ENCODE results near the gene RUNX2. TPM values are rescaled to one million over a fixed set of nuclear protein-coding genes. Genes with fewer than 3 reads are reported as not detected.

Gene RUNX2
- total RNA-seq, 1 donor from 2014 or later: 0.09 TPM

DNA sequence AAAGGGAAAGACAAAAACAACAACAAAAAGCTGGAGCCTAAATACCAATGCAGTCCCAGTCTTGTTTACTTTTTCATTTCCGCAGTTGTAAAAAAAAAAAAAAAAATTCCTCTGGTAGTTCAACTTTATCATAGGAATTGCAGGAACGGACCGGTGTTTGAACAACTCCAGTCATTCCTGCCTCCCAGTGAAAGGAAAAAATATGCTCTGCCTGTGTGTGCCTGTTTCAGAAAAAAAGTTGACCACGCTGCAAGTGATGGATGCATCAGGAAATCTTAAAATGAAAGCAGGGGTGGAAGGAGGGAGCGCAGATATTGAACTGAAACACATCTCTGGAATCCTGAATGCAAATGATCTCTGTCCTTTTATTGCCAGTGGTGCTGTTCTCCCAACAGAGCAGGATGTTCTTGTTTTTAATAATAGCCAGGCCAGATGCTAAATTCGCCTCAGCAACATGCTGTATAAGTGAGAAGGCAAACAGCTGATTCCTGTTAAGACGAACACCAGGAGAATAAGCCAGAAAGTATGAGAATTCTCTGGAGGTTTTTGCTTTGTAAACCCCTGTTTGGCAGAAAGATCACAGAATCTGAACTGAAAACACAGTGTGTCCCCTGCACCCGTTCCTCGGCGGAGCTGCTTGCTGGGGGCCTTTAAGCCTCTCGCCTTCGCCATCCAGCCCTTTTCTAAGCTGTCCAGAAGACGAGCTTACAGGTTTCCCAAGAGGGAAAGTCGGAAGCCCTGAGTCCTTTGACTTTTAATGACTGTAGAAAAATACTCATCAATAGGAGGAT lies 228.0 kb downstream of the RUNX2 start:
- no peak overlapping the region for H3K9ac ChIP-seq
- Mint-ChIP-seq H3K36me3 (no peaks in the 10 kb centered on the region), H3K4me3 (no peak overlapping the region), H3K9me3 (no peaks in the 10 kb centered on the region), H3K27me3 (ENCODE audit: insufficient read depth, low read depth) (no peaks in the 10 kb centered on the region), H3K27ac (no peak overlapping the region), H3K4me1 (peaks cover 17% of the 10 kb centered on the region)
- no peaks in the 10 kb centered on the region for H3K36me3 ChIP-seq
- DNase-seq (ENCODE audit: low spot score): peak; percentile 16
- no peaks in the 10 kb centered on the region for H3K27me3 ChIP-seq
- H3K79me2 ChIP-seq (ENCODE audit: low read depth): no peaks in the 10 kb centered on the region
- no peaks in the 10 kb centered on the region for H3F3A ChIP-seq (ENCODE audit: low read depth)
- H3K27ac ChIP-seq: no peak overlapping the region
- no peaks in the 10 kb centered on the region for H3K9me3 ChIP-seq (ENCODE audit: low read depth)
- TF ChIP-seq EZH2 (IDR thresholded peaks at IDR 0.05) (no peak), EZH2phosphoT487 (IDR thresholded peaks at IDR 0.05) (no peak)
- TF ChIP-seq, protein P1, sequence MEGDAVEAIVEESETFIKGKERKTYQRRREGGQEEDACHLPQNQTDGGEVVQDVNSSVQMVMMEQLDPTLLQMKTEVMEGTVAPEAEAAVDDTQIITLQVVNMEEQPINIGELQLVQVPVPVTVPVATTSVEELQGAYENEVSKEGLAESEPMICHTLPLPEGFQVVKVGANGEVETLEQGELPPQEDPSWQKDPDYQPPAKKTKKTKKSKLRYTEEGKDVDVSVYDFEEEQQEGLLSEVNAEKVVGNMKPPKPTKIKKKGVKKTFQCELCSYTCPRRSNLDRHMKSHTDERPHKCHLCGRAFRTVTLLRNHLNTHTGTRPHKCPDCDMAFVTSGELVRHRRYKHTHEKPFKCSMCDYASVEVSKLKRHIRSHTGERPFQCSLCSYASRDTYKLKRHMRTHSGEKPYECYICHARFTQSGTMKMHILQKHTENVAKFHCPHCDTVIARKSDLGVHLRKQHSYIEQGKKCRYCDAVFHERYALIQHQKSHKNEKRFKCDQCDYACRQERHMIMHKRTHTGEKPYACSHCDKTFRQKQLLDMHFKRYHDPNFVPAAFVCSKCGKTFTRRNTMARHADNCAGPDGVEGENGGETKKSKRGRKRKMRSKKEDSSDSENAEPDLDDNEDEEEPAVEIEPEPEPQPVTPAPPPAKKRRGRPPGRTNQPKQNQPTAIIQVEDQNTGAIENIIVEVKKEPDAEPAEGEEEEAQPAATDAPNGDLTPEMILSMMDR (IDR thresholded peaks at IDR 0.05): no peak
- H3K4me2 ChIP-seq: no peak overlapping the region
- peak overlapping the region; percentile 79 for H2AFZ ChIP-seq (replicated peaks)
- H3K4me3 ChIP-seq: no peak overlapping the region
- H3K4me1 ChIP-seq: peaks cover 8% of the 10 kb centered on the region
- H4K20me1 ChIP-seq (ENCODE audit: low read depth): no peaks in the 10 kb centered on the region

- DNase-seq (ENCODE audit: low spot score): no peak
- no peak for TF ChIP-seq EZH2phosphoT487 (IDR thresholded peaks at IDR 0.05)
- TF ChIP-seq EZH2 (IDR thresholded peaks at IDR 0.05): no peak
- TF ChIP-seq, protein P1 (IDR thresholded peaks at IDR 0.05): no peak
- H3K9ac ChIP-seq: no peak overlapping the region
- Mint-ChIP-seq H3K4me1 (peaks cover 17% of the 10 kb centered on the region), H3K36me3 (no peaks in the 10 kb centered on the region), H3K27ac (no peak overlapping the region), H3K9me3 (no peaks in the 10 kb centered on the region), H3K27me3 (ENCODE audit: insufficient read depth, low read depth) (no peaks in the 10 kb centered on the region), H3K4me3 (no peak overlapping the region)
- peaks cover 8% of the 10 kb centered on the region for H3K4me1 ChIP-seq
- no peaks in the 10 kb centered on the region for H4K20me1 ChIP-seq (ENCODE audit: low read depth)
- H2AFZ ChIP-seq (replicated peaks): no peak overlapping the region
- H3K9me3 ChIP-seq (ENCODE audit: low read depth): no peaks in the 10 kb centered on the region
- H3F3A ChIP-seq (ENCODE audit: low read depth): no peaks in the 10 kb centered on the region
- H3K27me3 ChIP-seq: no peaks in the 10 kb centered on the region
- H3K4me2 ChIP-seq: no peak overlapping the region
- no peak overlapping the region for H3K4me3 ChIP-seq
- no peaks in the 10 kb centered on the region for H3K79me2 ChIP-seq (ENCODE audit: low read depth)
- no peak overlapping the region for H3K27ac ChIP-seq
- no peaks in the 10 kb centered on the region for H3K36me3 ChIP-seq
Measured at GRCh38 chr6:45556828-45557227, 228.7 kb downstream of the RUNX2 start.

GRCh38 chr6:45557454-45557853 lies 229.3 kb downstream of the RUNX2 start:
- TF ChIP-seq, protein P1 (IDR thresholded peaks at IDR 0.05): no peak
- TF ChIP-seq EZH2phosphoT487 (IDR thresholded peaks at IDR 0.05) (no peak), EZH2 (IDR thresholded peaks at IDR 0.05) (no peak)
- Histone ChIP-seq H3K4me3 (no peak overlapping the region), H4K20me1 (ENCODE audit: low read depth) (no peaks in the 10 kb centered on the region), H3F3A (ENCODE audit: low read depth) (no peaks in the 10 kb centered on the region), H3K4me2 (no peak overlapping the region), H3K9ac (no peak overlapping the region), H3K9me3 (ENCODE audit: low read depth) (no peaks in the 10 kb centered on the region), H2AFZ (replicated peaks) (no peak overlapping the region), H3K27me3 (no peaks in the 10 kb centered on the region), H3K36me3 (no peaks in the 10 kb centered on the region), H3K4me1 (peaks cover 8% of the 10 kb centered on the region), H3K79me2 (ENCODE audit: low read depth) (no peaks in the 10 kb centered on the region), H3K27ac (no peak overlapping the region)
- no peaks in the 10 kb centered on the region for H3K36me3 Mint-ChIP-seq
- no peaks in the 10 kb centered on the region for H3K9me3 Mint-ChIP-seq
- H3K27me3 Mint-ChIP-seq (ENCODE audit: insufficient read depth, low read depth): no peaks in the 10 kb centered on the region
- DNase-seq (ENCODE audit: low spot score): no peak
- no peak overlapping the region for H3K27ac Mint-ChIP-seq
- H3K4me3 Mint-ChIP-seq: no peak overlapping the region
- H3K4me1 Mint-ChIP-seq: peaks cover 17% of the 10 kb centered on the region
